GM18873 (cell line): ENCODE data around the gene TCF7L1.

Experiments
- ATAC-seq: cut with Tn5 transposase; IDR thresholded peaks from one replicate; pipeline ENCODE4 v1.9.1; 2021; ENCODE audit warnings: mild to moderate bottlenecking, moderate library complexity, moderate number of reproducible peaks; ENCODE audit not compliant: unreplicated experiment, low FRiP score

TCF7L1 gene

GRCh38 chr2:85213901-85214512, 80.8 kb downstream of the TCF7L1 start:
- ATAC-seq: no peak

- no peak for ATAC-seq
These were observed 81.9 kb downstream of the TCF7L1 start for GRCh38 chr2:85215081-85215447.

GRCh38 chr2:85215448-85216401, 82.5 kb downstream of the TCF7L1 start:
- ATAC-seq: no peak

GRCh38 chr2:85216927-85217326, 83.7 kb downstream of the TCF7L1 start:
- no peak for ATAC-seq

GRCh38 chr2:85221067-85221691, 88.0 kb downstream of the TCF7L1 start:
- no peak for ATAC-seq

GRCh38 chr2:85222792-85223191, 89.6 kb downstream of the TCF7L1 start:
- no peak for ATAC-seq

- ATAC-seq: no peak
These were observed 93.6 kb downstream of the TCF7L1 start for GRCh38 chr2:85226783-85227182.

GRCh38 chr2:85230679-85231467, 97.7 kb downstream of the TCF7L1 start:
- no peak for ATAC-seq

- ATAC-seq: no peak
These were observed 98.2 kb downstream of the TCF7L1 start for GRCh38 chr2:85231468-85231805.

- no peak for ATAC-seq
These were observed 98.8 kb downstream of the TCF7L1 start for GRCh38 chr2:85231952-85232351.

- no peak for ATAC-seq
These were observed 101.7 kb downstream of the TCF7L1 start for GRCh38 chr2:85234868-85235267.

GRCh38 chr2:85235281-85235680, 102.1 kb downstream of the TCF7L1 start:
- no peak for ATAC-seq

GRCh38 chr2:85236084-85236483, 102.9 kb downstream of the TCF7L1 start:
- ATAC-seq: no peak

- ATAC-seq: no peak
These were observed 104.8 kb downstream of the TCF7L1 start for GRCh38 chr2:85237849-85238565.

GRCh38 chr2:85238607-85239006, 105.4 kb downstream of the TCF7L1 start:
- ATAC-seq: no peak

GRCh38 chr2:85239102-85239501, 105.9 kb downstream of the TCF7L1 start:
- no peak for ATAC-seq

- ATAC-seq: no peak
These were observed 106.9 kb downstream of the TCF7L1 start for GRCh38 chr2:85240055-85240454.

GRCh38 chr2:85242321-85242720, 109.1 kb downstream of the TCF7L1 start:
- no peak for ATAC-seq

- no peak for ATAC-seq
These were observed 110.2 kb downstream of the TCF7L1 start for GRCh38 chr2:85243101-85244072.
